ENCODE results near the gene CARHSP1.
"Not testable (repeated sequence)": the region's sequence is repeated elsewhere in the genome, so short reads cannot be mapped to it uniquely, and the experiment has no call there.

Gene CARHSP1

DNA sequence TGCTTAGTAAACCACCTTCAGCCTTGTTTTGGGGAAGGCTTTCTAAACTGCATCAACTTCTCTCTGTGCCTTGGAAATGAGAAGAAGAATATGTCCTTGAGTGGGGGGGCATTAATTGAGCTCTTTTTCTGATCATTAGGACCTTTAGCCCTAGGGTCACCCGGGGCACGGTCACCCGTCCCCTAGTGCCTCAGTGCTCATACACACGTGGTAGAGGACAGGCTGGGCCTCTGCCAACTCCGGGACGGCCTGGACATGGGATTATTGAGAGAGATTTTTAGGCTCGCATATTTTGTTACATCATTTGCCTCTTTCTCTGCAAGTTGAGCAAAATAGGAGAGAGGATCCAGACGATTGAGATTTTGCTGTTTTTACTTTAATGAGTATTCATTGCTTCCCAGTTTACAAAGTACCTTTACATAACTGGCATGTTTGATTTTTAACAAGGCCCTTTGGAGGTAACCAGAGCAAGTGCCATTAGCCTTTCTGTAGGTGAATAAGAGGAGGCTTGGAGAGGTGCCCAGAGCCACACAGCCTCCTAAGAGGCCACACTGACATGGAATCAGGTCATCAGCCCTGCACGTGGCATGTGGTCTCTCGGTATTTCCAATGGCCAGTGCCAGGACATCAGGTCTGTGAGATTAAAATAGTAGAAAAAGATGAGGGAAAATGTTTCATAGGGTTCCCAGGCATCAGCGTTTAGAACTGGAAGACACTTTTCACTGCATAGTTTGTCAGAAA is 60.0 kb downstream of the CARHSP1 start:
- no peak for TF ChIP-seq JUND (IDR thresholded peaks at IDR 0.05; ENCODE audit: low read depth)
- no peak for DNase-seq (ENCODE audit: low read depth in 1 of 2, low spot score in 1 of 2)
- in situ Hi-C loops (cut with HindIII; ENCODE audit: low pct_unique_long_range_greater_than_20kb, low sequenced_read_pairs), result no loop called here

DNA sequence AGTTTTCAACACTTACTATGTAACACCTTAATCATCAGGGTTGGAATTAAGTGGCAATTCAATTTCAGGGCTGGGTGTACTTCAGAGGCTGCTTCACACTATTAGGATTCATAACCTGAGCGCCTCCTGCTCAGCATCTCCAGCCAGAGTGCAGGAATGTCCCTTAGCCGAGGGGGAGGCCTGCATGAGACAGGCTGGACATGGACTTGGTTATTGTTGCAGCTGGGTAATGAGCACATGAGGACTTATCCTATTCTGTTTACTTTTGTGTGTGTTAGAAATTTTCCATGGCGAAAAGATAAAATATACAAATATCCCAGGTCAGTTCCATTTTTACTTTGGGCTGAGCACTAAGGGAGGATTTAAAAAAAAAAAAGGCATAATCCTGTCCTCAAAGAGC is 60.8 kb downstream of the CARHSP1 start:
- no peak for TF ChIP-seq JUND (IDR thresholded peaks at IDR 0.05; ENCODE audit: low read depth)
- no peak for DNase-seq (ENCODE audit: low read depth in 1 of 2, low spot score in 1 of 2)
- in situ Hi-C loops (cut with HindIII; ENCODE audit: low pct_unique_long_range_greater_than_20kb, low sequenced_read_pairs), result no loop called here

GRCh38 chr16:8807189-8807588 is 61.6 kb downstream of the CARHSP1 start:
- in situ Hi-C loops (cut with HindIII; ENCODE audit: low pct_unique_long_range_greater_than_20kb, low sequenced_read_pairs), result no loop called here
- TF ChIP-seq JUND (IDR thresholded peaks at IDR 0.05; ENCODE audit: low read depth), result no peak

DNA sequence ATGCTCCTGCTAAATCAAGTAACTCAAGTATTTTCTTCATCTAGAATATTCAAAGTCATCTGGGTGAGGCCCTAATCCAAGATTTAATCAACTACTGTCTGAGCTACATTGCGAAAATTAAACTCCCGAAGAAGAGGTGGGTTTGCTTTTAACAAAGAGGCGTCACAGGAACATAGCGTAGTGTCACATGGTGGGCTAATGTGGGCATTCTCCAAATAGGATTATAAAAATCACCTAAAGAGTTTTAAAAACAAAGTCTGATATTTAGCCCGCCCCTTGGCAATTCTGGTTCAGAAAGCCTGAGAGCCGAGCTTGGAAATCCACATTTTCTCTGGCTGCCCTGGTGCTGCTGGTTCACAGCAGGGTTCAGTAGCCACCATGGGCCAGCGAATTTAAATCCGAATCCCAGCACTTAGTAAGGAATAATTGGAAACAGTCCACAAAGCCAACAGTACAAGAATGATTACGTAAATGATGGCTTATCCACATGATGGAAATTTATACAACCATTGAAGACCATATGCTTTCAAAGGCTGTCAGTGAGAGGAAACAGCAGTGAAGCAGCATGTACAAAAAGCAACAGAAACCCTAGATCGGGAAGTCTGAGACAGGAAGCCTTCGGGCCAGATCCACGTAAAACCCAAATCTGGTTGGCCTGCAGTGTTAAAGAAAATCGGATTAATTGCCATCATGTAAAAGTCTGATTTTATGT is 62.4 kb downstream of the CARHSP1 start:
- TF ChIP-seq JUND (IDR thresholded peaks at IDR 0.05; ENCODE audit: low read depth), result no peak
- DNase-seq (ENCODE audit: low read depth in 1 of 2, low spot score in 1 of 2), result no peak
- in situ Hi-C loops (cut with HindIII; ENCODE audit: low pct_unique_long_range_greater_than_20kb, low sequenced_read_pairs), result no loop called here

More at GRCh38 chr16:8807189-8807588, 61.6 kb downstream of the CARHSP1 start:
- DNase-seq (ENCODE audit: low read depth in 1 of 2, low spot score in 1 of 2), result no peak

DNA sequence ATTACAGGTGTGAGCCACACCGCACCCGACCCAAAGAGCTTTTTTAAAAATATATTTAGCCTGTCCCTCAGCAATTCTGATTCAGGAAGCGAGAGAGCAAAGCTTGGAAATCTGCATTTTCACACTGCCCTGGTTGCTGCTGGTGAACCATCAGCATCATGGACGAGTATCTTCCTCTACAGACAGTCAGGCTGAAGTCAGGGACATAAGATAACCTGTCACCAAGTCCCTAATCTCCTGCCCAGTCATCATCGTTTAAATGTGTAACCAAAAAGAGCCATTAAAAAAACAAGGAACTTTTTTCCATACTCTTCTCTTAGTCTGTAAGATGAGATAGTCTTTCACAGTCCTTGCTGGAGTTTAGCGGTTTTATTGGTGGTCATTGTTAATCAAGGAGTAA is 64.5 kb downstream of the CARHSP1 start:
- DNase-seq (ENCODE audit: low read depth in 1 of 2, low spot score in 1 of 2), result no peak
- no peak for TF ChIP-seq JUND (IDR thresholded peaks at IDR 0.05; ENCODE audit: low read depth)
- in situ Hi-C loops (cut with HindIII; ENCODE audit: low pct_unique_long_range_greater_than_20kb, low sequenced_read_pairs), result no loop called here

GRCh38 chr16:8803733-8804132 is 65.1 kb downstream of the CARHSP1 start:
- DNase-seq (ENCODE audit: low read depth in 1 of 2, low spot score in 1 of 2); in situ Hi-C loops (cut with HindIII; ENCODE audit: low pct_unique_long_range_greater_than_20kb, low sequenced_read_pairs): not testable (repeated sequence)

Measured in T47D (cell line).